Brain microvascular endothelial cell (primary cell): ENCODE results near the gene PRDM16.
A peak's percentile ranks its signal among the peaks of the same experiment; 100 is the strongest.

Experiments
- DNase-seq: peaks from one replicate; pipeline ENCODE4 v3.0.0-alpha.2; 2020
- H3K27ac ChIP-seq: fragments of 250-450 bp; sonication (Bioruptor Pico); 2 replicates; pipeline ENCODE4 v1.5.1; 2020; ENCODE audit warnings: mild to moderate bottlenecking, moderate library complexity
- H3K27me3 ChIP-seq: fragments of 250-450 bp; sonication (Bioruptor Pico); replicated peaks from 2 replicates; pipeline ENCODE4 v1.5.1; 2020; ENCODE audit warnings: mild to moderate bottlenecking
- H3K36me3 ChIP-seq: fragments of 250-450 bp; sonication (Bioruptor Pico); replicated peaks from 2 replicates; pipeline ENCODE4 v1.5.1; 2020; ENCODE audit warnings: mild to moderate bottlenecking
- H3K4me3 ChIP-seq: 2 replicates; pipeline ENCODE4 v1.5.1; 2011; ENCODE audit warnings: low read depth, mild to moderate bottlenecking, control low read depth, low read length, moderate library complexity
- CTCF ChIP-seq: IDR thresholded peaks from 2 replicates; pipeline ENCODE4 v1.5.1; 2011; ENCODE audit warnings: low read depth, mild to moderate bottlenecking, moderate library complexity, low read length, control low read depth, inconsistent platforms; ENCODE audit errors: missing control alignments
- in situ Hi-C: cut with HindIII; loops from 2 replicates; pipeline ENCODE4 v1.10.0; 2017; ENCODE audit warnings: low sequenced_read_pairs, low pct_ligation_motif_present

Gene PRDM16

DNA sequence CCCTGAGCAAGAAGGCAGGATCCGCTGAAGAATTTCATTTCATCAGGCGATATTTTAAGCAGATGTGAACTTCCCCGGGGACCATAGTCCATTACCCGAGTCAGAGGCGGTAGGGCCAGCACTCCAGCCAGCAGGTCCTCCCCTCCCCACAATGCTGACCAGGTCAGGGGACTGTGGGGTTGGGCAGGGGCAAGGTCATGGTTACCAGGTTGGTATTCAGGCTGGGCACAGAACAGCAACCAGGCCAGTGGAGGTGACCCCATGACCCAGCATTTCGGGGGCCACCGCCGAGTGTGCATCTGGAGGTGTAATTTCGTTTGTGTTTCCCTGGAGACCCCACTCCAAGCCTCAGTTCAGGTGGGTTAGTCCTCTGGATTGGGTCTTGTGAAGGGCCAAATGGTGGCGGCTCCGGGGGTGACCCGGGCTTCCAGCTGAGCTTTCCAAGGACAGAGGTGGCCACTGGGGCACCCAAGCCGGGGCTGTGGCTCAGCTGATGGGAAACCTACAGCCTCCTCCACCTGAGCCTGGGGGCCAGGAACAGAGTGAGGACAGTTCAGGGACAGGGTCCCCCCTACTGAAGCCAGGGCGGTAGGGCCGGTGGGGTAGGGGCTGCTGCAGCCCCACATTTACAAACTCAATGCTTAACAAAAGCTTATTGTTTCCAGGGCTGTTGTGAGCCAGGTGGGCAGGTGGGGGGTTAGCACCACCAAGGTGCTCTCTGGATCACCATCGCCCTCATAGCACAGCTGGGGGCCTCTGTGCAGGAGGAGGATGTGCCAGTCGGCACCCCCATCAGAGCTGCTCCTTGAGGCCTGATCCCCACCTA, 2.8 kb downstream of the PRDM16 start:
- in situ Hi-C loops: loop anchor here (25.0 kb wide), 1 partner anchor 341 kb away; no protein-coding TSS in a partner anchor
- DNase-seq: no peak
- TF ChIP-seq CTCF: no peak
- no peak overlapping the region for H3K27ac ChIP-seq
- H3K27me3 ChIP-seq: peaks cover 54% of the 10 kb centered on the region
- peak overlapping the region; percentile 47 for H3K4me3 ChIP-seq
- H3K36me3 ChIP-seq: no peaks in the 10 kb centered on the region

DNA sequence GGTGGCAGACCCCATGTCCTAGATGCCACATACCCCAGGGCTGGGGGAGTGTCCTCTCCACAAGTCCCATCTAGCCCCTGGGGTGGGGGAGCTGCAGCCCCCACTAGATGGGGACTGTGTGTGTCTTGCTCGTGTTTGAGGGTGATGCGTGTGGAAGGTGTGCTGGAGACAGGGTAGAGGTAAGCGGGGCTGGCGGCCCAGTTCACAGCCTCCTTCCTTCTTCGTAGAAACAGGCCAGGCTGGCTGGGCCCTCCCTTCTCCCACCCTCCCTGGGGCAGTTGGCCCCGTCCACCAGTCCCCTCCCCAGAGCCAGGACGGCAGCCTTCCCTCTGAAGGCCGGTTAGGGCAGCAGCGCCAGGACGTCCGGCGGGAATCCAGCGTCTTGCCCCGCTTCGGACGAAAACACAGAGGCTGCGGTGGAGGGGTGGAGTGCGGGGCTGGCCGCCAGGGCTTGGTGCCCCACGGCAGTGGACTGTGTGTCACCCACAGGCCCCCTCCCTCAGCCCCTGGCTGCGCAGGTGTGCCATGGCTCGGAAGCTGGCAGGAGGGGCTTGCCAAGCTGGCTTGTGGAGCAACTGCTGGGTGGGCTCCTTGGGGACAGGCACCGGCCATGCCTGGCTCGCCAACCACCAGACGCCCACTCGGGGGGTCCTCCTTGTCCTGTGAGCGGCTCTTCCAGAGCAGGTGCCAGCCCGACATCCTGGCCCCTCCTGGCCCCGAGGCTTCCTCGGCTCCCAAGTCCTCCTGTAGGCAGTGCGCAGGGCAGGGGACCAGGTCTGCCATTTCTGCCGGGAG, 3.6 kb downstream of the PRDM16 start:
- no peak for DNase-seq
- Histone ChIP-seq H3K27me3 (peaks cover 46% of the 10 kb centered on the region), H3K4me3 (peak overlapping the region; percentile 20), H3K27ac (no peak overlapping the region), H3K36me3 (no peaks in the 10 kb centered on the region)
- in situ Hi-C loops: loop anchor here (25.0 kb wide), 1 partner anchor 340 kb away; no protein-coding TSS in a partner anchor
- TF ChIP-seq CTCF: no peak

- DNase-seq: no peak
- Histone ChIP-seq H3K27ac (no peak overlapping the region), H3K4me3 (no peak overlapping the region), H3K27me3 (peaks cover 40% of the 10 kb centered on the region), H3K36me3 (no peaks in the 10 kb centered on the region)
- in situ Hi-C loops: loop anchor here (25.0 kb wide), 1 partner anchor 339 kb away; no protein-coding TSS in a partner anchor
- no peak for TF ChIP-seq CTCF
Measured at GRCh38 chr1:3073186-3073488, 4.1 kb downstream of the PRDM16 start.

GRCh38 chr1:3073489-3074296, 4.7 kb downstream of the PRDM16 start:
- Histone ChIP-seq H3K27ac (no peak overlapping the region), H3K27me3 (peaks cover 37% of the 10 kb centered on the region), H3K36me3 (no peaks in the 10 kb centered on the region), H3K4me3 (no peak overlapping the region)
- in situ Hi-C loops: loop anchor here (25.0 kb wide), 1 partner anchor 339 kb away; no protein-coding TSS in a partner anchor
- no peak for TF ChIP-seq CTCF
- DNase-seq: no peak

DNA sequence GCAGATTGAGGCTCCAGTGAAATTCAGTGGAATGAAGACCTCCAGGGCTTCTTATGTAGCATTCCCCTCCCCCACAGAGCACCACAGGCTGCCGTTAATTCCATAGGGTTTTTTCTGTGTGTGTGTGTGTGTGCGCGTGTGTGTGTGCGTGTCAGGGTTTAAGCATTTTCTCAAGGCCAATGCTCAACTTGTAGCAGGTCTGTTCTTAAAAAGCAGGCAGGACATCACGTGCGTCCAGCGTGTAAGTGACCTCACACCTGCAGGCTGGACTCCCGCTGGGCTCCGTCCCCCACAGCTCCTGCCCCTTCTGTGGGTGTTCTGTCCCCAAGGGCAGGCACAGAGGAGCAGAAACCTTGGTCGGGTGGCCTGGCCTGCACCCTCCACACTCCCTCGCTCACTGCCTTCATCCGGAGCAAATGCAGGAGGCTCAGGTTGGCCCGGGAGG, 5.3 kb downstream of the PRDM16 start:
- DNase-seq: no peak
- TF ChIP-seq CTCF: no peak
- H3K27me3 ChIP-seq: peaks cover 34% of the 10 kb centered on the region
- in situ Hi-C loops: loop anchor here (25.0 kb wide), 1 partner anchor 338 kb away; no protein-coding TSS in a partner anchor
- no peak overlapping the region for H3K27ac ChIP-seq
- H3K4me3 ChIP-seq: no peak overlapping the region
- no peaks in the 10 kb centered on the region for H3K36me3 ChIP-seq
